MM.1S (cell line): ENCODE results near the gene ROCK2.

Experiments
- CTCF ChIP-seq: fragments of 300-600 bp; sonication (generic); IDR thresholded peaks from 2 replicates; pipeline ENCODE4 v1.5.1; 2016; ENCODE audit warnings: antibody characterized with exemption, low read length, mixed read lengths
- EZH2 ChIP-seq: fragments of 300-600 bp; sonication (generic); optimal IDR thresholded peaks from 2 replicates; pipeline ENCODE3; 2017; ENCODE audit warnings: low read depth, mild to moderate bottlenecking, antibody characterized with exemption, low read length, mixed read lengths
- EZH2phosphoT487 ChIP-seq: fragments of 300-600 bp; sonication (generic); IDR thresholded peaks from 2 replicates; pipeline ENCODE4 v1.6.1; 2018; ENCODE audit warnings: antibody characterized with exemption, low read length

DNA sequence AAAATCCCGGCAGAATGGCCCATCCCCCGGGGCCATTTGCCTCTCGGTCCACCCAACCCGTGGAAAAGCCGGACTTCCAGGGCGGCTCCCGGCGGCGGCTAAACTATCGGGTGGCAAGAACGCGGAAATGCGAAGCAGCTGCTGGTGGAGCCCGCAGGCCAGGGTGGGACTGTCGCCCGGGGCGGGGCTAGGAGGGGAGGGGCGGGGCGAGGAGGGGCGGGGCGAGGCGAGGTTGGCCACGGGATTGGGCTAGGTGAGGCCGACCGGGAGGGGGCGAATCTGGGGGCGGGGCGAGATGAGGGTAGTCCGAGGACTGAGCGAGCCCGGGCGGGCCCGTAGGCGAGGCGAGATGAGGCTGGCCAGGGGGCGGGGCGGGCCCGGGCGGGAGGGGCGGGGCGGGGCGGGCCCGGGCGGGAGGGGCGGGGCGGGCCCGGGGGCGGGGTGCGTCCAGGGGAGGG, 189.5 kb downstream of the ROCK2 start:
- TF ChIP-seq EZH2: no peak
- TF ChIP-seq CTCF: no peak
- TF ChIP-seq EZH2phosphoT487: no peak
